HEK293 (cell line): ENCODE measurements around the gene GTF2F2.

Experiments
- CTCF ChIA-PET: fragments of 350-600 bp; formaldehyde crosslinking; extraction: SDS; loops from one replicate; lab custom pipeline; 2021; ENCODE audit warnings: antibody characterized with exemption; lab: Yijun Ruan, JAX
- POLR2A ChIA-PET: fragments of 300-600 bp; formaldehyde crosslinking; extraction: SDS; loops from one replicate; lab custom pipeline; 2020; ENCODE audit warnings: antibody characterized with exemption, inconsistent platforms; lab: Yijun Ruan, JAX
- H3K27ac ChIP-seq: fragments of 200-500 bp; sonication (Bioruptor generic); 2 replicates; pipeline ENCODE4 v1.5.1; 2014; ENCODE audit warnings: low read depth, low read length, control low read depth, inconsistent platforms; ENCODE audit errors: extremely low read depth
- H3K36me3 ChIP-seq, 2 experiments: fragments of 200-500 bp in 1 of 2; sonication (Bioruptor generic) in 1 of 2; 1 replicate in 1 of 2; 2 replicates in 1 of 2; pipeline ENCODE4 v1.5.1; 2014 to 2017; ENCODE audit warnings: inconsistent platforms in 2 of 2, low read length in 2 of 2; ENCODE audit not compliant: control insufficient read depth in 2 of 2, insufficient read depth in 1 of 2
- H3K4me1 ChIP-seq: fragments of 200-500 bp; sonication (Bioruptor generic); 2 replicates; pipeline ENCODE4 v1.5.1; 2014; ENCODE audit warnings: mild to moderate bottlenecking, low read length, inconsistent platforms; ENCODE audit not compliant: control insufficient read depth, insufficient read depth
- H3K4me3 ChIP-seq: 2 replicates; pipeline ENCODE4 v1.5.1; 2011; ENCODE audit warnings: low read depth, mild to moderate bottlenecking, control low read depth, low read length, moderate library complexity
- H3K9me3 ChIP-seq: fragments of 200-500 bp; sonication (Bioruptor generic); 2 replicates; pipeline ENCODE4 v1.5.1; 2014; ENCODE audit warnings: low read depth, low read length, inconsistent platforms; ENCODE audit not compliant: control insufficient read depth, insufficient read depth
- BCL11B ChIP-seq: fragments of 450-650 bp; formaldehyde crosslinking; IDR thresholded peaks from 2 replicates; pipeline ENCODE4 v1.5.1; 2016; ENCODE audit warnings: low read depth, missing biosample characterization, missing genetic modification characterization
- FEZF1 ChIP-seq: fragments of 450-650 bp; formaldehyde crosslinking; IDR thresholded peaks from 2 replicates; pipeline ENCODE4 v1.5.1; 2016; ENCODE audit warnings: missing biosample characterization, missing genetic modification characterization
- GLIS2 ChIP-seq: fragments of 450-650 bp; formaldehyde crosslinking; IDR thresholded peaks from 2 replicates; pipeline ENCODE4 v1.5.1; 2016; ENCODE audit warnings: missing biosample characterization, missing genetic modification characterization
- INSM2 ChIP-seq: fragments of 450-650 bp; formaldehyde crosslinking; IDR thresholded peaks from 2 replicates; pipeline ENCODE4 v1.5.1; 2016; ENCODE audit warnings: missing biosample characterization, missing genetic modification characterization
- KLF7 ChIP-seq: fragments of 450-650 bp; formaldehyde crosslinking; IDR thresholded peaks from 2 replicates; pipeline ENCODE4 v1.5.1; 2016; ENCODE audit warnings: missing biosample characterization, missing genetic modification characterization, borderline replicate concordance
- PRDM6 ChIP-seq: fragments of 450-650 bp; formaldehyde crosslinking; IDR thresholded peaks from 2 replicates; pipeline ENCODE4 v1.5.1; 2017; ENCODE audit warnings: missing biosample characterization, missing genetic modification characterization
- TRIM28 ChIP-seq: IDR thresholded peaks from 2 replicates; pipeline ENCODE4 v1.6.1; 2011; ENCODE audit warnings: low read length, control low read depth, borderline replicate concordance
- ZBTB8A ChIP-seq: fragments of 450-650 bp; formaldehyde crosslinking; IDR thresholded peaks from 2 replicates; pipeline ENCODE4 v1.5.1; 2016; ENCODE audit warnings: missing biosample characterization, missing genetic modification characterization
- ZNF174 ChIP-seq: fragments of 450-650 bp; formaldehyde crosslinking; IDR thresholded peaks from 2 replicates; pipeline ENCODE4 v1.5.0; 2017; ENCODE audit warnings: missing biosample characterization, mild to moderate bottlenecking, missing genetic modification characterization
- ZNF214 ChIP-seq: fragments of 450-650 bp; formaldehyde crosslinking; IDR thresholded peaks from 2 replicates; pipeline ENCODE4 v1.5.1; 2017; ENCODE audit warnings: missing biosample characterization, mild to moderate bottlenecking, missing genetic modification characterization, borderline replicate concordance
- ZNF416 ChIP-seq: fragments of 450-650 bp; formaldehyde crosslinking; IDR thresholded peaks from 2 replicates; pipeline ENCODE4 v1.5.1; 2016; ENCODE audit warnings: missing biosample characterization, missing genetic modification characterization
- ZNF530 ChIP-seq: fragments of 450-650 bp; formaldehyde crosslinking; IDR thresholded peaks from 2 replicates; pipeline ENCODE4 v1.5.1; 2016; ENCODE audit warnings: low read depth, missing biosample characterization, missing genetic modification characterization
- ZNF596 ChIP-seq: fragments of 450-650 bp; IDR thresholded peaks from 2 replicates; pipeline ENCODE4 v1.5.0; 2018; ENCODE audit warnings: missing biosample characterization, mild to moderate bottlenecking, missing genetic modification characterization, moderate library complexity
- ZNF664 ChIP-seq: fragments of 450-650 bp; formaldehyde crosslinking; IDR thresholded peaks from 2 replicates; pipeline ENCODE4 v1.5.1; 2016; ENCODE audit warnings: missing biosample characterization, missing genetic modification characterization
- ZNF785 ChIP-seq: fragments of 450-650 bp; formaldehyde crosslinking; IDR thresholded peaks from 2 replicates; pipeline ENCODE4 v1.5.1; 2016; ENCODE audit warnings: missing biosample characterization, missing genetic modification characterization
- ZNF837 ChIP-seq: fragments of 450-650 bp; formaldehyde crosslinking; IDR thresholded peaks from 2 replicates; pipeline ENCODE4 v1.5.1; 2016; ENCODE audit warnings: missing biosample characterization, missing genetic modification characterization
- ZSCAN30 ChIP-seq: fragments of 450-650 bp; IDR thresholded peaks from 2 replicates; pipeline ENCODE4 v1.5.1; 2018; ENCODE audit warnings: missing biosample characterization, mild to moderate bottlenecking, missing genetic modification characterization, moderate library complexity
- TF ChIP-seq, protein P1 (sequence below): fragments of 450-650 bp; formaldehyde crosslinking; IDR thresholded peaks from 2 replicates; pipeline ENCODE4 v1.5.1; 2017; ENCODE audit warnings: missing biosample characterization, missing genetic modification characterization
- TF ChIP-seq, protein P2 (sequence below): fragments of 450-650 bp; formaldehyde crosslinking; IDR thresholded peaks from 2 replicates; pipeline ENCODE4 v1.5.1; 2016; ENCODE audit warnings: missing biosample characterization, missing genetic modification characterization
- TF ChIP-seq, protein P3 (sequence below): fragments of 450-650 bp; formaldehyde crosslinking; IDR thresholded peaks from 2 replicates; pipeline ENCODE4 v1.5.1; 2016; ENCODE audit warnings: missing biosample characterization, missing genetic modification characterization
- TF ChIP-seq, protein P4 (sequence below): fragments of 450-650 bp; formaldehyde crosslinking; IDR thresholded peaks from 2 replicates; pipeline ENCODE4 v1.5.1; 2016; ENCODE audit warnings: missing biosample characterization, missing genetic modification characterization

Gene GTF2F2

GRCh38 chr13:45180303-45180702 lies 60.0 kb downstream of the GTF2F2 start:
- Histone ChIP-seq H3K4me3 (no peak overlapping the region), H3K36me3 (no peaks in the 10 kb centered on the region), H3K27ac (no peak overlapping the region), H3K4me1 (peaks cover 17% of the 10 kb centered on the region), H3K9me3 (no peaks in the 10 kb centered on the region)
- TF ChIP-seq ZNF785 (tag by site-specific recombination) (no peak), ZSCAN30 (tag by site-specific recombination) (no peak), BCL11B (tag by site-specific recombination) (no peak), INSM2 (tag by site-specific recombination) (no peak), ZNF664 (tag by site-specific recombination) (0 out of 2 replicates have a peak, but pooled peaks have one; percentile 24), FEZF1 (tag by site-specific recombination) (peak; percentile 41; the same call in 1 of the 2 replicates), PRDM6 (0 out of 2 replicates have a peak, but pooled peaks have one; percentile 41)
- TF ChIP-seq, protein P1, sequence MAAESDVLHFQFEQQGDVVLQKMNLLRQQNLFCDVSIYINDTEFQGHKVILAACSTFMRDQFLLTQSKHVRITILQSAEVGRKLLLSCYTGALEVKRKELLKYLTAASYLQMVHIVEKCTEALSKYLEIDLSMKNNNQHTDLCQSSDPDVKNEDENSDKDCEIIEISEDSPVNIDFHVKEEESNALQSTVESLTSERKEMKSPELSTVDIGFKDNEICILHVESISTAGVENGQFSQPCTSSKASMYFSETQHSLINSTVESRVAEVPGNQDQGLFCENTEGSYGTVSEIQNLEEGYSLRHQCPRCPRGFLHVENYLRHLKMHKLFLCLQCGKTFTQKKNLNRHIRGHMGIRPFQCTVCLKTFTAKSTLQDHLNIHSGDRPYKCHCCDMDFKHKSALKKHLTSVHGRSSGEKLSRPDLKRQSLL (tag by site-specific recombination), result no peak
- CTCF ChIA-PET, result no interaction called here
- POLR2A ChIA-PET, result no interaction called here

DNA sequence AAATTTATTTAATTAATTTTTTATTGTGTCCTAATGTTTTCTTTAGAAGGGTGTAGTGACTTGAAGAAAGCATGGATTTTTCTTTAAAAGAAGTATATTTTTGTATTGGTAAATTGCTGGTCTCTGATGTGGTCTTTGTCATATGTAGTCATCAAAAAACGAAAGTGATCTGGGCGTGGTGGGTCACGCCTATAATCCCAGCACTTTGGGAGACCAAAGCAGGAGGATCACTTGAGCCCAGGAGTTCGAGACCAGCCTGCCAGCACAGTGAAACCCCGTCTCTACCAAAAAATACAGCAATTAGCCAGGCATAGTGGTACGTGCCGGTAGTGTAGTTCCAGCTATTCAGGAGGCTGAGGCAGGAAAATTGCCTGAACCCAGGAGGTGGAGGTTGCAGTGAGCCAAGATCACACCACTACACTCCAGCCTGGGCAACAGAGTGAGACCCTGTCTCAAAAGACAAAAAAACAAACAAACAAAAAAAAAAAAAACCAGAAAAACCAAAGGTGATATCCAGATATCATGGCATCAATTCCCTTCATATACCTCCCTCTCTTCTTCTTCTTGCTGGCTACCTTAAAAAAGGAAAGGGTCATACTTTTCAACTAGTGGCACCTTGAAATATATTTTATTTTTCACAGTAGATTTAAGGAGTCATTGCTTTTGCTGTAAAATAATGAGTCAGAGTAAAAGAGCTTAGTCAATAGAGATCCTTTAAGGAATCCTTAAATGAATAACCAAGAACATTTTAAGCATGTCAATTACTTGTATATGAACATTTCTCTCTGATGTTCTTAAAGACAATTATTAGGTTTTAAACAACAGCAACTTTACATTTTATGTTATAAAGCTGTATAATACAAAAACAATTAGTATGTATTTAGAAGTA lies 60.6 kb downstream of the GTF2F2 start:
- Histone ChIP-seq H3K36me3 (no peaks in the 10 kb centered on the region), H3K4me1 (peaks cover 17% of the 10 kb centered on the region), H3K9me3 (no peaks in the 10 kb centered on the region), H3K4me3 (no peak overlapping the region), H3K27ac (no peak overlapping the region)
- ChIA-PET POLR2A (interaction anchor here (0.5 kb wide), 1 partner anchor 151 kb away, joined by 5 read pairs; no protein-coding TSS in a partner anchor), CTCF (no interaction called here)
- TF ChIP-seq ZNF596 (tag by site-specific recombination), result no peak
- TF ChIP-seq, protein P2, sequence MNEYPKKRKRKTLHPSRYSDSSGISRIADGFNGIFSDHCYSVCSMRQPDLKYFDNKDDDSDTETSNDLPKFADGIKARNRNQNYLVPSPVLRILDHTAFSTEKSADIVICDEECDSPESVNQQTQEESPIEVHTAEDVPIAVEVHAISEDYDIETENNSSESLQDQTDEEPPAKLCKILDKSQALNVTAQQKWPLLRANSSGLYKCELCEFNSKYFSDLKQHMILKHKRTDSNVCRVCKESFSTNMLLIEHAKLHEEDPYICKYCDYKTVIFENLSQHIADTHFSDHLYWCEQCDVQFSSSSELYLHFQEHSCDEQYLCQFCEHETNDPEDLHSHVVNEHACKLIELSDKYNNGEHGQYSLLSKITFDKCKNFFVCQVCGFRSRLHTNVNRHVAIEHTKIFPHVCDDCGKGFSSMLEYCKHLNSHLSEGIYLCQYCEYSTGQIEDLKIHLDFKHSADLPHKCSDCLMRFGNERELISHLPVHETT (tag by site-specific recombination), result no peak
- TF ChIP-seq ZNF214 (tag by site-specific recombination), result no peak
- TF ChIP-seq GLIS2 (tag by site-specific recombination), result no peak
- TF ChIP-seq, protein P3, sequence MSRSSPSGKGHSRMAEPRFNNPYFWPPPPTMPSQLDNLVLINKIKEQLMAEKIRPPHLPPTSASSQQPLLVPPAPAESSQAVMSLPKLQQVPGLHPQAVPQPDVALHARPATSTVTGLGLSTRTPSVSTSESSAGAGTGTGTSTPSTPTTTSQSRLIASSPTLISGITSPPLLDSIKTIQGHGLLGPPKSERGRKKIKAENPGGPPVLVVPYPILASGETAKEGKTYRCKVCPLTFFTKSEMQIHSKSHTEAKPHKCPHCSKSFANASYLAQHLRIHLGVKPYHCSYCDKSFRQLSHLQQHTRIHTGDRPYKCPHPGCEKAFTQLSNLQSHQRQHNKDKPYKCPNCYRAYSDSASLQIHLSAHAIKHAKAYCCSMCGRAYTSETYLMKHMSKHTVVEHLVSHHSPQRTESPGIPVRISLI (tag by site-specific recombination), result 0 out of 2 replicates have a peak, but pooled peaks have one; percentile 34
- TF ChIP-seq ZNF416 (tag by site-specific recombination), result no peak
- no peak for TF ChIP-seq TRIM28
- no peak for TF ChIP-seq ZBTB8A (tag by site-specific recombination)
- TF ChIP-seq ZNF530 (tag by site-specific recombination), result no peak
- TF ChIP-seq ZNF837 (tag by site-specific recombination), result no peak
- TF ChIP-seq, protein P4, sequence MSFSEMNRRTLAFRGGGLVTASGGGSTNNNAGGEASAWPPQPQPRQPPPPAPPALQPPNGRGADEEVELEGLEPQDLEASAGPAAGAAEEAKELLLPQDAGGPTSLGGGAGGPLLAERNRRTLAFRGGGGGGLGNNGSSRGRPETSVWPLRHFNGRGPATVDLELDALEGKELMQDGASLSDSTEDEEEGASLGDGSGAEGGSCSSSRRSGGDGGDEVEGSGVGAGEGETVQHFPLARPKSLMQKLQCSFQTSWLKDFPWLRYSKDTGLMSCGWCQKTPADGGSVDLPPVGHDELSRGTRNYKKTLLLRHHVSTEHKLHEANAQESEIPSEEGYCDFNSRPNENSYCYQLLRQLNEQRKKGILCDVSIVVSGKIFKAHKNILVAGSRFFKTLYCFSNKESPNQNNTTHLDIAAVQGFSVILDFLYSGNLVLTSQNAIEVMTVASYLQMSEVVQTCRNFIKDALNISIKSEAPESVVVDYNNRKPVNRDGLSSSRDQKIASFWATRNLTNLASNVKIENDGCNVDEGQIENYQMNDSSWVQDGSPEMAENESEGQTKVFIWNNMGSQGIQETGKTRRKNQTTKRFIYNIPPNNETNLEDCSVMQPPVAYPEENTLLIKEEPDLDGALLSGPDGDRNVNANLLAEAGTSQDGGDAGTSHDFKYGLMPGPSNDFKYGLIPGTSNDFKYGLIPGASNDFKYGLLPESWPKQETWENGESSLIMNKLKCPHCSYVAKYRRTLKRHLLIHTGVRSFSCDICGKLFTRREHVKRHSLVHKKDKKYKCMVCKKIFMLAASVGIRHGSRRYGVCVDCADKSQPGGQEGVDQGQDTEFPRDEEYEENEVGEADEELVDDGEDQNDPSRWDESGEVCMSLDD (tag by site-specific recombination), result no peak
- TF ChIP-seq ZNF174, result no peak
- no peak for TF ChIP-seq KLF7 (tag by site-specific recombination)
